HG03432 (cell line): ENCODE measurements around the gene GNG11.

Source experiments
- ATAC-seq: cut with Tn5 transposase; IDR thresholded peaks from one replicate; pipeline ENCODE4 v1.9.1; 2021; ENCODE audit warnings: mild to moderate bottlenecking, moderate library complexity; ENCODE audit not compliant: unreplicated experiment

Gene GNG11

DNA sequence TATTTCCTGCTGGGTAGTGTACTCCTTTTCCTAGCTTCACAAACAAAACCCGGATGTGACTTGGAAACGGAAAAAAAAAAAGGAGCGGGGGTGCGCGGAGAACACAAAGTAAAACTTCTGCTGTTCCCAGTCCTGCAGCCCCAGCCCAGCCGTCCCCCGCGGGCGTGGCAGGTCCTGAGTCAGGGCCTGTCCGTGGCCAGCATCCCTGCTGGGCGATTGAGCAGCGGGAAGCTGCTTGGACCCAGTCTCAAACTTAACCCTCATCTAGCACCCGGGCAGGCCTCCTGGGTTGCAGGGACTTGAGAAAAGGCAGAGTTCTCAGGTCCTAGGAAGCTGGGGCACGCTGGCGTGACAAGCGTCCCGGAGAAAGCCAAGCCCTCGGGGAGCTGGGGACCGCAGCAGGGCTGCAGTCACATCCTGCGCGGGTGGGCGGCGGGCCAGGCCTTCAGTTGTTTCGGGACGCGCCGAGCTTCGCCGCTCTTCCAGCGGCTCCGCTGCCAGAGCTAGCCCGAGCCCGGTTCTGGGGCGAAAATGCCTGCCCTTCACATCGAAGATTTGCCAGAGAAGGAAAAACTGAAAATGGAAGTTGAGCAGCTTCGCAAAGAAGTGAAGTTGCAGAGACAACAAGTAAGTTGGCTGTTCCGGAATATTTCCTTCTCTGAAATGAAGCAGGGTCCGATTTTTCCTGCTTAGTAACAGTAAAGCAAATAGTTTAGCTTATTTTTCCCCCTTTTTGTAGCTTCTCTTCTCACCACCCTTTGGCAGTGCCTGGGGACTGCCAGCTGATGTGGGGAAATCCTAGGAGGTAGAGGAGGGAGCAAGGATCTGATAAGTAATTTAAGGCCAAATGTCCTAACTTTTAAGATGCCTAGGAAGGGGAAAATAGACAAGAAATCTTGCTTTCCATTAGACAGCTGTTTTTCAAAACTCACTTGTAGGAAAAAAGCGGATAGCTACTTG is at the start of gene GNG11:
Gene GNG11, plus strand, starts transcription at position 129 of the 960 bp plus-strand sequence. Its CDS starts 403 bp downstream, at position 532.
- ATAC-seq = peak; percentile 96

DNA sequence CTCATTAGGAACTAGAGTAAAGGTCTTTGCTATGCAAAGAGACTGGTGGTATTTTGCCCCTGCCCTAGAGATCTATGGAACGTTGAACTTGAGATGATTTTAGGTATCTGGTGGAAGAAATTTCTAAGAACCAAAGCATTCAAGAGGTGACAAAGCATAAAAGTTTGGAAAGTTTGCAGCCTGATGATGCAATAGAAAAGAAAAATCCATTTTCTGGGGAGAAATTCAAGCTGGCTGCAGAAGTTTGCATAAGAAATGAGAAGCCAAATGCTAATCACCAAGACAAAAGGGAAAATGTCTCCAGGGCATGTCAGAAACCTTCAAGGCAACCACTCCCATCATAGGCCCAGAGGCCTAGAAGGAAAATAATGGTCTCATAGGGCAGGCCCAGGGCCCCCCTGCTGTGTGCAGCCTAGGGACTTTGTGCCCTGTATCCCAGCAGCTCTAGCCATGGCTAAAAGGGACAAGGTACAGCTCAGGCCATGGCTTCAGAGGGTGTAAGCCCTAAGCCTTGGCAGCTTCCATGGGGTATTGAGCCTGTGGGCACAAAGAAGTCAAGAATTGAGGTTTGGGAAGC is 47.4 kb upstream of the GNG11 start:
- no peak for ATAC-seq

DNA sequence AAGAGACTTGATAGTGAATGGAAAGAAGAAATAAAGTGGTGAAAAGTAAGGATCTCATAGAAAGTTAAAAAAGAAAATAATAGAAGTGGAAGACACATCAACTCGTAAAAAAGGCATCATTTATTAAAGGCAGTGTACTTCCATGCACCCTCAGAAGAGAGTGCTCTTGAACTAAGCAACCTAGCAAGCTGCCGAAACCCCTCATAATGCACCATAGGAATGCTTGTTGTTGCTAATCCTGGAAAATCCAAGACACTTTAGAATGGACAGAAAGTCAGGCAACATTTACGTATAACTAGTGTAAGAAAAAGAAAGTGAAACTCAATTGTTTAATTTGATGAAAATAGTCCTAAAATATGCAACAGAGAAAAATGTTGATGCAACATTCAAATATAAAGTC is 43.8 kb upstream of the GNG11 start:
- ATAC-seq = no peak

DNA sequence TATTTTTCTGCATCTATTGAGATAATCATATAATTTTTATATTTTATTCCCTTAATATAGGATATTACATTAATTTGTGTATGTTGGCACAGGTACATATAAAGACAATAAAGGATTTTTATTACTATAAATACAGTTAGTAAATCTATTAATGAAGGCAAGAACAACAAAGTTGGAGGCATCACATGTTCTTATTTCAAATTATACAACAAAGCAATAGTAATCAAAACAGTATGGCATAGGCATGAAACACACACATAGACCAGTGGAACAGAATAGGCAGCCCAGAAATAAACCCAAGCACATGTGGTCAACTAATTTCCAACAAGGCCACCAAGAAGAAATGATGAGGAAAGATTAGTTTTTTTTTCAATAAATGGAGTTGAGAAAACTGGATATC is 42.2 kb upstream of the GNG11 start:
- ATAC-seq = no peak

- no peak for ATAC-seq
Measured at GRCh38 chr7:93882468-93882867, 39.1 kb upstream of the GNG11 start.

GRCh38 chr7:93883078-93883916 is 38.2 kb upstream of the GNG11 start:
- no peak for ATAC-seq

DNA sequence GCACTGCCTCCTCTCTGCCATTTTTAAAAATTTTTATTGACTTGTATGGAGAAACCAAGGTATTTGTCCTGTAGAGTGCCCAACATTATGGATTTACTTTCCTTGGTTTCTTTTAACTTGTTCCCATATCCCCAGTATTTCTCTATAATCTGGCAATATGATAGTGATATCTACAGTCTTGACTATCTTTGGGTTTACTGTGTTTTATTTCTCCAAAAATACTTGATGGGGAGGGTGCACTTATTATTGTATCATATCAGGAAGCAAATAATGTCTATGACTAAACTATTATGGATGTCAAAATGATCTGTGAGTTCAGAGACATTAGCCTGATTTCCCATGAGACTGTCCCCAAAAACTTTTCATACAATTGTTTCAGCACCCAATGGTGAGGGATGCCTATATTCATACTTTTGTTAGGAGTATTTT is 37.6 kb upstream of the GNG11 start:
- ATAC-seq = no peak

- ATAC-seq = no peak
Measured at GRCh38 chr7:93884541-93884940, 37.0 kb upstream of the GNG11 start.

GRCh38 chr7:93889261-93889660 is 32.3 kb upstream of the GNG11 start:
- ATAC-seq = no peak

DNA sequence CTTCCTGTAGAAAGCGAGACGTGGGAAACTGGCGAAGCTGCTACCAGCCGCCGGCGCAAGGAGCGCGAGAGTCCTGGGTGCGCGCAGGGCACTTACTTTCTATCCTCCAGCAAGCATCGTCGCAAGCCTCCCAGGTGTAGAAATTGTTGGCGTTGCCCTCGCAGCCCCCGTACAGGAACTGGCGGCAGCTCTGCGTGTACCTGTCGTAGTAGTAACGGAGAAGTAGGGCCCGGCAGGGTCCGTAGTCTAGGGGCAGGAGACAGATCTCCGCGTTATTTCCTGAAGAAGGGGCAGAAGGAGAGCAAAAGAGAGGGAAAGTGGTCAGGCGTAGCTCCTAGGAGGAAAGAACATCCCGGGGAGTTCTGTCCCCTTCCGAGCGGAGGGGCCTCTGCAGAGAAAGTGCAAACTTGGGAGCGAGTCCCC is 31.5 kb upstream of the GNG11 start:
- ATAC-seq = peak; percentile 73

DNA sequence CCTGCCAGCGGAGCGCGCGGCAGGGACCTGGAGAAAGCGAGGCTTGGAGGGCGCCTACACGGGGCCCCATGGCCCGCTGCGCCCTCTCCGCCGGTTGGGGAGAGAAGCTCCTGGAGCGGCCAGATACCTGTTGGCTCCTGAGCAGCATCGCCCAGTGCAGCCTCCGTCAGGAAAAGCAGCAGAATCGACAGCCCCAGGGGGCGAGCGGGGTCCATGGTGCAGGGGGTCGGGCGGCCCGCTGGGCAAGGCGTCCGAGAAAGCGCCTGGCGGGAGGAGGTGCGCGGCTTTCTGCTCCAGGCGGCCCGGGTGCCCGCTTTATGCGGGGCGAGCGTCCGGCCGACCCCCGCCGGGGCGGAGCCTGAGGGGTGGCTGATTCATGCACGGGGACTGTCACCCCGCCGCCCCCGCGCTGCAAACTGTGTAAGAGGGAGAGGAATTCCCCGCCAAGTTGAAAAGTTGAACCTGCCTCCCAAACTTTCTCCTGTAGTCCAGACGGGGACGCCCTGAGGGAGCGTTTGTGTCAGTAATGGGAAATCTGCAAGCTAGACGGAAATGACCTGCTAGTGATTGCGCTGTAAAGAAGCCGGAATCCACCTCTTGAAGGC is 31.0 kb upstream of the GNG11 start, which contains the start of gene TFPI2:
Gene TFPI2, minus strand, starts transcription at position 290 of the 605 bp plus-strand sequence. Its CDS starts 75 bp downstream, at position 215.
- peak; percentile 61 for ATAC-seq

DNA sequence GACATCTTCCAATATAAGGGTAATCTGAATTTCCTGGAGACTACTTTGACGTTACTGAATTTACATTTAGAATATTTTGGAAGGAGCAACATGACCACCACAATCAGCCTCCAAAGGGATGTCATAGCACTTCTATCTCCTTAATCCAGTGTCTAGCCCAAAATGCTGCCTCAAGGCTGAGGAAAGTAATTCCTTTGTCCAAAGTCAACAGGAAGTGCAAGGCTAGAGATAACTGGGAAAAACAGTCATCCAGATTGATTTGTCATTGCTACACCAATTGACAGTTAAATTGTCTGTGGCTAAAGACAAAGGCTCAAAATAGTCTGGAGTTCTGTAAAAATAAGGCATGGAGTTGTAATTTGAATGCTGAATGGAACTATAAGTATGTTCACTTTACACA is 27.1 kb upstream of the GNG11 start:
- no peak for ATAC-seq

DNA sequence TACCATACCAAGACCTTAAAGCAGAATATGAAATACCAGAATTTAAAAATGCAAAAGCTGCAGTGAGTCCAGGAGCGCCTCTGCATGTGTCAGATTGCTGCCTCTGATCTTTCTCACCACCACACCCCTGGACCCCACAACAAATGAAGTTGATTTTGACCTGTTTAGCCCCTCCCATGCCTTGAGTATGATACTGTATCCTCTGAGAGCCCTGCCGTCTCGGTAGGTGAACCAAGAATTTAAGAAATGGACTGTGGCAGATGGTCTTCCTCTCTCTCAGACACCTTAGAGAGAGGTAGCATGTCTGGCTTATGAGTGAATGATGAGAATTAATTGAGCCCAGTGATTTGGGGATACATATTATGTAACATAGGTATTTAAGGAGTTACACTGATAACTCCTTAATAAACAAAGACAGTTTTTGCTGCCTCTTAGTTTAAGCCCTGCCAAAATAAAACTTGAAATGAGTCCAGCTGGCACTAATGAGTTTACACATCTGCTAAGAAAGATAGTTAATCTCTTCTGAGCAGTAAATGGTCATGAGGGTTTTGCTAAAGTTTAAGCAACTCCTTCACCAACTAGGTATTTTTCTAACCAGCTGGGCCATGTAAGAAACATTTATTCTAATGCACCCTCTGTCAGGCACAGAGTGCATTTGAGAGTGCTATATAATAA is 26.4 kb upstream of the GNG11 start:
- no peak for ATAC-seq

DNA sequence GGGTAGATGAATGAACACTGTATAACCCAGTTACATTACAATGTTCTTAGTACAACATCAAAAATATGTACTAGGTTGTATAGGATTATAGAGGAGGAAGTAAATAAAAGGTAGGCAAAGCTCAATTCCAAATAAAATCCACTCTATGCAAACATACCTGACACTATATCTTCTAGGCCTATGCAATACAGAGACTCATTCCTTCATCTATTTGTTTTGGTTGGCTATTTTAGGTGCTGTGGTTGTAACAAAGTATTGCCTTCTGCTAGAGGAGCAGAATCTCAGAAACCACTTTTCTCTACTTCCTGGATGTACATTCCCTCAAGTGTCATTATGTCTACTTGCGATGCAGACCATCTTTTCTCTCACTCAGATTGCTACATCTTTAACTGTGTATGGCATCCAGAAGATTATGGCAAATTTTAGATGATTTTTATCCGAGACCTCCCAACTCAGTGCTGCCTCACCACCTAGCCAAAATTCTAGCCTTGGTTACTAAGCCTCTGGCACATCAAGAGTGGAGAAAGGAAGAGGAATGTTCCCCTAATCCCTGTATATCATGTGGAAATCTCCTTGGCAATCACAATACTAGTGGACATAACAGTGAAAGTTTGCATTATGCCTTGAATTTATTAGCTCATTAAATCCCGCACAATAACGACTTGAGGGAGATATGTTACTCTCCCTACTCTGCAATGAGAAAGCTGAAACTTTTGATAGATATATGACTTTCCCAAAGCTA is 25.5 kb upstream of the GNG11 start:
- ATAC-seq = no peak

DNA sequence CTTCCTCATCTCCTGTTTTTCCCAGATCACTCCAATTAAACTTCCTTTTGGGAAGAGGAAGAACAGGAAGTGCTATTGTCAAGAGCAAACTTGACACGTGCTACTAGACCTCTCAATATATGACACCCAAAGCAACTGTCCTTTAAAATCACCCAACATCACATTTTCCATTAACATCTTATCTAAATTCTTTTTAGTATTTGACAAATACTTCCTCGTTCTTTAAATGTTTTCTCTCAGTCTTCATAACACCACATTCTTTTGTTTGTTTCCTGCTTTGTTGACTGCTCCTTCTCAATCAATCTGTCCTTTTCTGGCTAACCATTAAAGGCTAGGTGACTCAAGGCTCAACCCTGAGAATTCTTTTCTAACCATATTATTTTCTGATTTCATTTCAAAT is 23.9 kb upstream of the GNG11 start:
- no peak for ATAC-seq

GRCh38 chr7:93902777-93903423 is 18.6 kb upstream of the GNG11 start:
- ATAC-seq = peak; percentile 53

GRCh38 chr7:93906267-93906666 is 15.3 kb upstream of the GNG11 start, which contains the start of gene GNGT1:
Gene GNGT1, plus strand, starts transcription at chr7:93906567. Its CDS starts 180 bp downstream, at chr7:93906747.
- ATAC-seq = no peak

DNA sequence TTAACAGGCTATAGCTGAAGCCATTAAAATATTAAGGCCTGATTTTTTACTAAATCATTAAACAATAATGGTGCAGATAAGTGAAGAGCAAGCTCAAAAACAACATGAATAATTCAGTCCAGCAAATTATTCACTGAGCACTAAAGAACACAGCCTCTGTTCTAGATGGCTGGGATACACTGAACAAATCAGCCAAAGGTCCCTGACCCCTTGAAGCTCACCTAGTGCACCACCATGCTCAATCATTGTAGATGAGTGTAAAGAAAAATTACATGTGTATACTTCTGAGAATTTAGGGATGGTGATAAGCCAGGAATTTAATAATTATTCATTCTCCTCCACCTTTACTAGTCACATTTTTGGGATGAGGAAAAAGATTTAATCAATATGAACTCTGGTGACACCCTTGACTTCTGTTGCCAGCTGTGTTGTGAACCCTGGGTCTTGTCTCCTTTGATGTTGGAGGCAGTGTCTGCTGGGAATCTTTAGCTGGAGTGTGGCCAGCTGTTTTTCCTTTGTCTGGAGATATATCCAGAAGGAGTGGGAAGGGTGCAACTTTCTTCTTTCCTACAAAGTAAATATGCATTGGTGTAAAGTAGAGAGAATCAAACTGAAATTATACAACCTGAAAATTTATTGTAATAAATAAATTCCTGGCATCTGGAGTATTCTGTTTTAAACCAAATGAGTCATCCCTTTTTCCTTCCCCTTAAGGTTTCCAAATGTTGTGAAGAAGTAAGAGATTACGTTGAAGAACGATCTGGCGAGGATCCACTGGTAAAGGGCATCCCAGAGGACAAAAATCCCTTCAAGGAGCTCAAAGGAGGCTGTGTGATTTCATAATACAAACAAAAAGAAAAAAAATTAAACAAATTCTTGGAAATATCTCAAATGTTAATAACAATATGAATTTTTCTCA is 11.2 kb upstream of the GNG11 start:
- ATAC-seq = no peak
